ENCODE data around the gene MYH15.

Gene MYH15

DNA sequence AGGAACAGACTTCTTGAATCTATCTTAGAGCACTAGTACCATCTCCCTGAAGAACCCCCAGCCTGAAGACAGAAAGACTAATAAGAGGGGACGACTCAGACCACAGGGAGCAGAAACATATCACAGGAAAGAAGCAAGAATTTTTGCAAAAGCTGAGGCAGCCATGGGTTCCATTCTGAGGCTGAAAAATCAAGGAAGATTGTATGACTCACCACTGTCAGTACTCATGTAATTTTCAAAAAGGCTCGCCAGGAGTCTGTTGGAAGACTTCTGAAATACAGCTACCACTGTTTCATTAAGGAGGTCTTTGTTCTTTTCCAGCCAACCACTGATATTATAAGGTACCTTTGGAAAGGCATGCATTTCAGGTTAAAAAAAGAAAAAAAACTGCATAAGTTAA lies 47.5 kb downstream of the MYH15 start:
- no peaks in the 10 kb centered on the region for H3K9me3 Mint-ChIP-seq
- H3K4me3 Mint-ChIP-seq = no peak overlapping the region
- ATAC-seq (no peak), DNase-seq (no peak)
- H3K27ac Mint-ChIP-seq = no peak overlapping the region
- H3K27me3 Mint-ChIP-seq = no peaks in the 10 kb centered on the region
- no peaks in the 10 kb centered on the region for H3K4me1 Mint-ChIP-seq

DNA sequence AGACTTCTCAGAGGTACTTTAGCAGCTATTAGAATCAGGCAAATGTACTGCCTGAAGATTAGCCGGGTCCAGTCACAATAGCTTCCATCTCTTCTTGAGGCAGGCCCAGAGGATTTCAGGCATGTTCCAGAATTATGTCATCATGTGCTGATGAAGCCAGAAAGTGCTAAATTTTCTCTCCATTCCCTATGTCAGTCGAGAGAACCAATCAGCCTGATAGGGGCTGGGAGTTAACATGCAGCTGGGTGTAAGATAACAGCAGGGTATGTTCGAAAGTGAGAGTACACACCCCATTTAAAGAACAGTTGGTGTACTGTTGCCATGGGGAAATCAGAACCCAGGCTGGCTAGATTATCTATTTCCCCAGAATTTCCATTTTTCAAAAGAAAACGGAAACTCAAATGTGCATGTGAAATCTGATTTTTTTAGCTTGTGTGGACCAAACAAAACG lies 48.7 kb downstream of the MYH15 start:
- H3K27ac Mint-ChIP-seq = no peak overlapping the region
- H3K27me3 Mint-ChIP-seq = no peaks in the 10 kb centered on the region
- ATAC-seq = no peak
- no peak for DNase-seq
- no peaks in the 10 kb centered on the region for H3K4me1 Mint-ChIP-seq
- H3K4me3 Mint-ChIP-seq = no peak overlapping the region
- no peaks in the 10 kb centered on the region for H3K9me3 Mint-ChIP-seq

DNA sequence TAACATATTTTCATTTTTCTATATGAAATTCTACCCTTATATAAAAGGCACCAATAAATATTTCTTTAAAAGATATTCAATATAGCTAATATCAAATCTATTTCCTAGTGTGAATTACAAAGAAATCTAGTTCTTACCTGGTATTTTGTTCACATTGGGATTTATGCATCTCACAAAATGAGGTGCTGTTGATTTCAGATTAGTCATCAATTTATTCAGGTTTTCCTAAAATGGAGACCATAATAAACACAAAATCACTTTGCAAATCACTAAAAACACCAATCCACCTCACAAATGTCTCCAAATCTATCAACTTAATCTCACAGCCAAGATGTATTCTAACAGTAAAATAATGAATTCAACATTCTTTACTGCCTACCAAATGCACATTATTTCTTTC lies 51.2 kb downstream of the MYH15 start:
- H3K27ac Mint-ChIP-seq = no peak overlapping the region
- ATAC-seq (no peak), DNase-seq (no peak)
- no peaks in the 10 kb centered on the region for H3K4me1 Mint-ChIP-seq
- no peak overlapping the region for H3K4me3 Mint-ChIP-seq
- H3K27me3 Mint-ChIP-seq = no peaks in the 10 kb centered on the region
- no peaks in the 10 kb centered on the region for H3K9me3 Mint-ChIP-seq

DNA sequence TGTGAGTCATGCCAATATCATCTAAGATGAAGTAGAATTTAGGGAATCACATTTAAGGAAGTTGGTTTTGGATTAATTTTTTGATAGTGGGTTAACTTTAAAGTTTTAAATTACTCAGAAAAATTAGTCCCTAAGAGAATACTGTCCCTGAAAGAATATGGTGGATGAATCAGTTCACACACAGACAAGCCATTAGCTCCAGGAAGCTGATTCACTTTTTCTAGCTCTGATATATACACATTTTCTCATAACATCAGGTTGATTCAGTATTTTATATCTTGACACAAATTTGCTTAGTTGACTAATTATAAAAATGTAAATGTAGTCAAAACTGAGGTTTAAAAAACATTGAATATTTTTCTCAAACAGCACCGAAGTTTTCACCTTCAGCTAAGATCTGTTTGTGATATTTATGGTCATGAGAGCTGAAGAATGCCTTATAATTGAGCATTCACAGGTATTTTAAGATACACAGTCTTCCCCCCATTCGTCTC lies 55.1 kb downstream of the MYH15 start:
- H3K9me3 Mint-ChIP-seq = no peaks in the 10 kb centered on the region
- no peaks in the 10 kb centered on the region for H3K27me3 Mint-ChIP-seq
- DNase-seq (no peak), ATAC-seq (no peak)
- no peak overlapping the region for H3K4me3 Mint-ChIP-seq
- no peaks in the 10 kb centered on the region for H3K4me1 Mint-ChIP-seq
- H3K27ac Mint-ChIP-seq = no peak overlapping the region

DNA sequence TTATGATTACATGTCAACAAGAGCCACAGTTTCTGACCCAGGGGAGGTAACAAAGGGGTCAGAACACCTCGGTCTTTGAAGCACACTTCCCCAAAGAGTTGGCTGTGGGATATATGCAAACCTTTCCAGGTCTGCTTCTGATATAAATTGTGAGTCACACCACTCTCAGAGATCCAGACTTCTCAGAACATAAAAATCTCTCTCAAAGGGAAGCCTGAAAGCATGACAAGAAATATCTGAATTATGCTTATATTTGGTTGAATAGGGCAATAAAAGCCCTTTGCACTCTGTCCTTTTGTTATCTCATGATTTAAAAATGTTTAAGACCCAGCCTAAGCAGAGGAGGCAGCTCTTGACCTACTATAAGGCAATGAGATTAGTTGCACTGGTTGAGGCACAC lies 56.8 kb downstream of the MYH15 start:
- Mint-ChIP-seq H3K4me3 (no peak overlapping the region), H3K27me3 (no peaks in the 10 kb centered on the region), H3K4me1 (no peaks in the 10 kb centered on the region), H3K9me3 (peaks cover 0 to 7% of the 10 kb centered on the region in 2 donors), H3K27ac (no peak overlapping the region)
- DNase-seq (no peak), ATAC-seq (no peak)

DNA sequence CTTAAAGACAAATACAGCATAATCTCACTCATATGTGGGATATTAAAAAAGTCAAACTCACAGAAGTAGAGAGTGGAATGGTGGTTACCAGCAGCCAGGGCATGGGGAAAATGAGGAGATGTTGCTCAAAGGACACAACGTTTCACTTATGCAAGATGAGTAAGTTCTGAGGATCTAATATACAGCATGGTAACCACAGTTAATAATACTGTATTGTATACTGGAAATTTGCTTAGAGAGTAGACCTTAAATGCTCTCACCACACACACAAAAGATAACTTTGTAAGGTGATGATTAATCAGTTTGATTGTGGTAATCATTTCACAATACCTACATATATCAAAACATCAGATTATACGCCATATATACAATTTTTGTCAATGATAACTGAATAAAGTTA lies 60.0 kb downstream of the MYH15 start:
- no peak for DNase-seq
- no peak for ATAC-seq
- H3K4me3 Mint-ChIP-seq = no peak overlapping the region
- no peak overlapping the region for H3K27ac Mint-ChIP-seq
- no peaks in the 10 kb centered on the region for H3K4me1 Mint-ChIP-seq
- H3K9me3 Mint-ChIP-seq = peaks cover 12 to 27% of the 10 kb centered on the region in 2 donors
- no peaks in the 10 kb centered on the region for H3K27me3 Mint-ChIP-seq

DNA sequence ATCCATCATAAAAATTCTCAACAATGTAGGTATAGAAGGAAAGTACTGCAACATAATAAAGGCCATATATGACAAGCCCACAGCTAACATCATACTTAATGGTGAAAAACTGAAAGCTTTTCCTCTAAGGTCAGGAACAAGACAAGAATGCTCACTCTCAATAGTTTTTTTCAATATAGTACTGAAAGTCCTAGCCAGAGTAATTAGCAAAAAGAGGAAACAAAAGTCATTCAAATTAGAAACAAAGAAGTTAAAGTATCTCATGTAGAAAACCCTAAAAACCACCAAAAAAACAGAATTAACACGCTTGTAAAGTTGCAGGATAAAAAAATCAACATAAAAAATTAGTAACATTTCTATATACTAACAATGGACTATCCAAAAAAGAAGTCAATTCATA lies 61.8 kb downstream of the MYH15 start:
- peaks cover 12 to 27% of the 10 kb centered on the region in 2 donors for H3K9me3 Mint-ChIP-seq
- DNase-seq (no peak), ATAC-seq (no peak)
- H3K4me1 Mint-ChIP-seq = no peaks in the 10 kb centered on the region
- no peaks in the 10 kb centered on the region for H3K27me3 Mint-ChIP-seq
- H3K4me3 Mint-ChIP-seq = no peak overlapping the region
- no peak overlapping the region for H3K27ac Mint-ChIP-seq

DNA sequence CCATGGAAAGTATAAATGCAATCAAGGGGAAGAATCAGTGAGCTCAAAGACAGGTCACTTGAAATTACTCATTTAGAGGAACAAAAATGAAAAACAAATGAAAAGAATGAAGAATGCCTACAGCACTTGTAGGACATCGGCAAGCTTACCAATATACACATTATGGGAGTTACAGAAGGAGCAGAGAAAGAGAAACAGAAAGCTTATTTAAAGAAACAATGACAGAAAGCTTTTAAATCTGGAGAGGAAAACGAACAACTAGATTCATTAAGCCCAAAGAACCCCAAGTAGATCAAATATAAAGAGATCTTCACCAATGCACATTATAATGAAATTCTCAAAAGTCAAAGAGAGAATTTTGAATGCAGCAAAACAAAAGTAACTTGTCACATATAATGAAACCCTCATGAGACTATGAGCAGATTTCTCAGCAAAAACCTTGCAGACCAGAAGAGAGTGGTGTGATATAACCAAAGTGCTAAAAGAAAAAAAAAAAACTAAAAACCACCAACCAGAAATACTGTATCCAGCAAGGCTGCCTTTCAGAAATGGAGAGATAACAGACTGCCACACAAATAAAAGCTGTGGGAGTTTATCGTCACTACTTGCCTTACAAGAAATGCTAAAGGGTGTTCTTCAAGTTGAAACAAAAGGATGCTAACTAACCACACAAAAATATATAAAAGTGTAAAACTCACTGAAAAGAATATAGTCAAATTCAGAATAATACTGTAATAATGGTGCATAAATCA lies 63.1 kb downstream of the MYH15 start:
- no peak overlapping the region for H3K27ac Mint-ChIP-seq
- no peak for ATAC-seq
- H3K4me3 Mint-ChIP-seq = no peak overlapping the region
- H3K9me3 Mint-ChIP-seq = peaks cover 12 to 27% of the 10 kb centered on the region in 2 donors
- no peaks in the 10 kb centered on the region for H3K27me3 Mint-ChIP-seq
- no peaks in the 10 kb centered on the region for H3K4me1 Mint-ChIP-seq
- no peak for DNase-seq

DNA sequence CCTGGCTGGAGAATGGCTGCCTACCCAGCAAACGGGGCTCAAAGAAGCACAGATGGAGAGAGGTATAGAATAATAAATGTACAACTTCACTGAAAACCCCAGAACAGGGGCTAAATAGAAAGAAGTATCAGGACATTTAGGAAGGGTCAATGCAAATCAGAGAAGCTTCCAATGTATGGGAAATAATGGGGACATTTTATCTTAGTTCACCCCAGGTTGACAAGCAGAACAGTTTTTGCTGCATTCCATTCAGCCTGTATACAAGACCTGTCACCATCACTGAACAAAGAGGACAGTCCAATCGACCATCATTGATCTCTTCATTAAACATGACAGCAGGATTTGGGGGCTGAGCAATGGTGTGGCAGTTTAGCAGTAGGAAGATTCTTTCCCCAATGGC lies 68.1 kb downstream of the MYH15 start:
- Mint-ChIP-seq H3K27me3 (no peaks in the 10 kb centered on the region), H3K27ac (no peak overlapping the region), H3K4me1 (no peaks in the 10 kb centered on the region), H3K4me3 (no peak overlapping the region), H3K9me3 (peaks cover 10 to 17% of the 10 kb centered on the region in 2 donors)
- ATAC-seq (no peak), DNase-seq (no peak)

DNA sequence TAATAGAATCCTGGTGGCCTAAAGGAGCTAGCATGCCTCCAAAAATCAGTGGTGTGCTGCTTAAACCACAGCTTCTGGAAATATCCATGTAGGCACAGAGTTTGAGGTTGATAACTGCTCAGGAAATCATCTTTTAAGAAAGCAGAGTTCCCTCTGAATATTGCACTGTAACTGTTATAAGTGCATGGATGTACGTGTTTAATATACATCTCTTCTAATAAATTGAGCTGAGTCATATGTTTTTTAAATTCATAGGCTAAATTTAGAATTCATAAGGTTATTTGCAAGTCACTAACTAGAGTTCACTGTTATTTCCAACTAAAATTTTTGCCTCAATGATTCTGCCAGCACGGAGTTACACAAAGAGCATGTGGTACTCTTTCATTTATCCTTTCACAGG lies 68.9 kb downstream of the MYH15 start:
- Mint-ChIP-seq H3K4me3 (no peak overlapping the region), H3K4me1 (no peaks in the 10 kb centered on the region), H3K9me3 (peaks cover 2 to 9% of the 10 kb centered on the region in 2 donors), H3K27me3 (no peaks in the 10 kb centered on the region), H3K27ac (no peak overlapping the region)
- no peak for ATAC-seq
- no peak for DNase-seq

DNA sequence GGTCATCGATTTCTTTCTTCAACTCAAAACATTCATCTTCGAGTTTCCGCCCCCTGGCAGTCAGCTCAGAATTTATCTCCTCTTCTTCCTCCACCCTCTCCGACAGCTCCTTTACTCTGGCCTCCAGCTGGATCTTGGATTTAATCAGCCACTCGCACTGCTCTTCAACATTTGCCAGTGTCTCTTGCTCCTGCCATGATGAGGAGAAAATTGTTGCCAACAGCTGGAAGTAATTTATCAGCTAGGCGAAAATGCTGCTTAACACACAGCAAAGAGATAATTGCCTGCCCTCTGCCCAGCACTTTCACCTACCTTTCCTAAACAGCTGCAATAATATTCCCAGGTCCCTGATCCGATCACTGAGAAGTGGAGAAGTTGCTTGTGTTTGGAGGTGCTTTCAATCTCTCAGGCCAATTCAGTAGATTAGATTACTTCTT lies 69.3 kb downstream of the MYH15 start:
- H3K4me1 Mint-ChIP-seq = no peaks in the 10 kb centered on the region
- ATAC-seq = no peak
- H3K27ac Mint-ChIP-seq = no peak overlapping the region
- peaks cover 0 to 5% of the 10 kb centered on the region in 2 donors for H3K9me3 Mint-ChIP-seq
- no peak overlapping the region for H3K4me3 Mint-ChIP-seq
- H3K27me3 Mint-ChIP-seq = no peaks in the 10 kb centered on the region
- no peak for DNase-seq

DNA sequence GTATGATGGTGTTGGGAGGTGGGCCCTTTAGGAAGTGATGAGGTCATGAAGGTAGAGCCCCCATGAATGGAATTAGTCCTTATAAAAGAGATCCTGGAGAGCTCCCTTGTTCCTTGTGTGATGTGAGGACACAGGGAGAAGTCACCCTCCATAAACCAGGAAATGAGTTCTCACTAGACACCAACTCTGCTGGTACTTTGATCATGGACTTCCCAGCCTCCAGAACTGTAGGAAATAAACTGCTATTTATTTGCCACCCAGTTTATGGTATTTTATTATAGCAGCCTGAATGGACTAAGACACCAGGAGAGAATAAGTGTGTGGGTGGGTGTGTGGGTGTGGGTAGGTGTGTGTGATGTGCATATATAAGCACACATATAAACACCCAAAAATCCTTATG lies 71.9 kb downstream of the MYH15 start:
- DNase-seq (no peak), ATAC-seq (no peak)
- no peaks in the 10 kb centered on the region for H3K27me3 Mint-ChIP-seq
- H3K9me3 Mint-ChIP-seq = peaks cover 2 to 3% of the 10 kb centered on the region in 2 donors
- no peak overlapping the region for H3K27ac Mint-ChIP-seq
- no peaks in the 10 kb centered on the region for H3K4me1 Mint-ChIP-seq
- H3K4me3 Mint-ChIP-seq = no peak overlapping the region

DNA sequence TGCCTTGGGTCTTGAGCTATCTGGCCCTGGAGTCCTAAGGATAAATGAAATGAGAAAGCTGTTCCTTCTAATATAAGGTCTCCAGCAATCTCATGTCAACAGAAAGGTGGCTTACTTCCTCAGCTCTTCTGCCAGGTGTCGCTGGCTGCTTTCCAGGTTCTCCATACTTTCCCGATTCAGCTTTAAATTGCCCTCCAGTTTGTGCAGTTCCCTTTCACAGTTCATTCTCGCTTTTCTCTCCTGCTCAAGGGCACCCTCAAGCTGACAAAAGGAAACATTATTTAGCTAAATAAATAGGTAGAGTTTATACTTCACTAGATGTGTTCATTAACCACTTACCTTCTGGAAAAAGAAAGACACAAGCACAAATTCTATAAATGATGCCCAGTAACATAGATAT lies 73.0 kb downstream of the MYH15 start:
- no peak for ATAC-seq
- H3K27me3 Mint-ChIP-seq = no peaks in the 10 kb centered on the region
- no peak overlapping the region for H3K27ac Mint-ChIP-seq
- H3K4me3 Mint-ChIP-seq = no peak overlapping the region
- DNase-seq = no peak
- H3K4me1 Mint-ChIP-seq = no peaks in the 10 kb centered on the region
- H3K9me3 Mint-ChIP-seq = peaks cover 9 to 12% of the 10 kb centered on the region in 2 donors

DNA sequence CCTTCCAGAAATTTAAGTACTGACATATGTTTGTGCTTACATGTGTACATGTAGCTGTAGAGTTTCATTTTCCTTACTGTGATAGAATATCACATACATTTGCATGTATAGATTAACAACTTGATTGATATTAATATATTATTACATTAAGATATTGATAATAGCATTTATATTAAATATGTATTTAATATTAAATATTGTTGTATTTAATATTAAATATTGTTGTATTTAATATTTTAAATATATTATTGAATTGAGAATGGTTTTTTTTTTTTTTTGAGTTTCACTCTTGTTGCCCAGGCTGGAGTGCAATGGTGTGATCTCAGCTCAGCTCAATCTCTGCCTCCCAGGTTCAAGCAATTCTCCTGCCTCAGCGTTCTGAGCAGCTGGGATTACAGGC lies 76.5 kb downstream of the MYH15 start:
- Mint-ChIP-seq H3K9me3 (peaks cover 9 to 12% of the 10 kb centered on the region in 2 donors), H3K27ac (no peak overlapping the region), H3K4me3 (no peak overlapping the region), H3K27me3 (no peaks in the 10 kb centered on the region), H3K4me1 (no peaks in the 10 kb centered on the region)
- DNase-seq (no peak), ATAC-seq (no peak)

DNA sequence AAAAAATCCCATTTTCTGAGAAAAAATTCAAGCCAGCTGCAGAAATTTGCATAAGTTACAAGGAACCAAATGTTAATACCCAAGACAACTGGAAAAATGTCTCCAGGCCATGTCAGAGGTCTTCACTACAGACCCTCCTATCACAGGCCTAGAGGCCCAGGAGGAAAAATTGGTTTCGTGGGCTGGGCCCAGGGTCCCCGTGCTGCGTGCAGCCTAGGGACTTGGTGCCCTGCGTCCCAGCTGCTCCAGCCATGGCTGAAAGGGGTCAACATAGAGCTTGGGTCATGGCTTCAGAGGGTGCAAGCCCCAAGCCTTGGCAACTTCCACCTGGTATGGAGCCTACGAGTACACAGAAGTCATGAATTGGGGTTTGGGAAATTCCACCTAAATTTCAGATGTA lies 78.0 kb downstream of the MYH15 start:
- Mint-ChIP-seq H3K9me3 (peaks cover 9 to 12% of the 10 kb centered on the region in 2 donors), H3K27ac (no peak overlapping the region), H3K4me3 (no peak overlapping the region), H3K4me1 (no peaks in the 10 kb centered on the region), H3K27me3 (no peaks in the 10 kb centered on the region)
- DNase-seq (no peak), ATAC-seq (no peak)

DNA sequence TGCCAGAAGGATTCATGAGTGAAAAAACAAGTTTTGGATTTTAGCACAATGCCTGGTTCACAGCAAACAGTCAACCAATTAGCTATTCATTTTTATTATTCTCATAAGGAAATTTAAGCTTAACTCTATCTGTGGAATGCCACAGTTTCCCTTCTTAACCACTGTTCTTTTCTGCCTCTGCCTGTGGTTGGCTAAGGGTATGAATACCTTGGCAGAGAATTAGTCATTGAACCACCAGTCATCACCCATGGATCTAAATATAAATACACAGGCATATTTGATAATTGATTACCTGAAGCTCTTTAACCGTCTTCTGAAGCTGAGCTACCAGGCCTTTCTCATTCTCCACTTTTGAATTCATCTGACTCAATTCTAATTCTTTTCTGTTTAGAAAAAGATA lies 79.9 kb downstream of the MYH15 start:
- Mint-ChIP-seq H3K27me3 (no peaks in the 10 kb centered on the region), H3K9me3 (peaks cover 9 to 12% of the 10 kb centered on the region in 2 donors), H3K27ac (no peak overlapping the region), H3K4me3 (no peak overlapping the region), H3K4me1 (no peaks in the 10 kb centered on the region)
- ATAC-seq = peak; percentile 48
- DNase-seq = no peak

DNA sequence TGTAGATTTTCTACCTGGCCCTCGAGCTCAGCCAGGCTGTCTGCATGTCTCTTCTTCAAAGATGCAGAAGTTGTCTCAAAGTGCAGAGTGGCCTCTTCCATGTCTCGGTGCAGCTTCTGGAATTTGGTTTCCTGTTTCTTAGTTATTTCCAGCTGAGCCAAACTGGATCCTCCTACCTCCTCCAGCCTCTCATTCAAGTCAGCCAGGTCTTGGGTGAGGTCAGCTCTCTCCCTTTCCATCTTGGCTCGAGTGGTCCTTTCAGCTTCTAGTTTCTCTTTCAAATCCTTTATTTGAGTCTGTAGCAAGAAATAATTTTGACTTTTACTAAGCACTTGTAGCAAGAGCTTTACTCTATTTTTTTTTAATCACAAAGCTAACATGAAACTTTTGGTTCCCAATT lies 81.8 kb downstream of the MYH15 start:
- H3K4me3 Mint-ChIP-seq = no peak overlapping the region
- DNase-seq (no peak), ATAC-seq (no peak)
- no peaks in the 10 kb centered on the region for H3K4me1 Mint-ChIP-seq
- no peak overlapping the region for H3K27ac Mint-ChIP-seq
- peaks cover 7 to 10% of the 10 kb centered on the region in 2 donors for H3K9me3 Mint-ChIP-seq
- H3K27me3 Mint-ChIP-seq = no peaks in the 10 kb centered on the region

Measured in stimulated activated naive CD8-positive, alpha-beta T cell treated with anti-CD3 and anti-CD28 coated beads, Interleukin-15, amount 100 ng/mL, for 72 hours (primary cell).